ENCODE data around the gene PTPRK. TPM values are rescaled to one million over a fixed set of nuclear protein-coding genes. Genes with fewer than 3 reads are reported as not detected.

Gene PTPRK
- total RNA-seq, 1 donor from 2014 or later, result 43.0 TPM

GRCh38 chr6:128333581-128334223 is 186.7 kb downstream of the PTPRK start:
- ATAC-seq, result peak; percentile 36
- DNase-seq, result no peak
- intact Hi-C loops (cut with micrococcal nuclease), result no loop called here

GRCh38 chr6:128327890-128328289 is 192.5 kb downstream of the PTPRK start:
- DNase-seq, result no peak
- ATAC-seq, result peak; percentile 33
- intact Hi-C loops (cut with micrococcal nuclease), result no loop called here

- DNase-seq, result no peak
- intact Hi-C loops (cut with micrococcal nuclease), result no loop called here
- no peak for ATAC-seq
These were observed 197.4 kb downstream of the PTPRK start for GRCh38 chr6:128323011-128323410.

- intact Hi-C loops (cut with micrococcal nuclease), result no loop called here
- ATAC-seq, result no peak
- DNase-seq, result no peak
These were observed 200.5 kb downstream of the PTPRK start for GRCh38 chr6:128319946-128320345.

GRCh38 chr6:128319157-128319556 is 201.2 kb downstream of the PTPRK start:
- ATAC-seq (no peak), DNase-seq (no peak)
- intact Hi-C loops (cut with micrococcal nuclease), result no loop called here

GRCh38 chr6:128316258-128316929 is 204.0 kb downstream of the PTPRK start:
- DNase-seq, result no peak
- intact Hi-C loops (cut with micrococcal nuclease), result no loop called here
- ATAC-seq, result no peak

- DNase-seq, result no peak
- ATAC-seq, result no peak
- intact Hi-C loops (cut with micrococcal nuclease), result no loop called here
These were observed 206.2 kb downstream of the PTPRK start for GRCh38 chr6:128314190-128314589.

- intact Hi-C loops (cut with micrococcal nuclease), result no loop called here
- DNase-seq (no peak), ATAC-seq (no peak)
These were observed 208.3 kb downstream of the PTPRK start for GRCh38 chr6:128311944-128312570.

- DNase-seq, result no peak
- intact Hi-C loops (cut with micrococcal nuclease), result no loop called here
- ATAC-seq, result no peak
These were observed 209.9 kb downstream of the PTPRK start for GRCh38 chr6:128310451-128310850.

- intact Hi-C loops (cut with micrococcal nuclease), result no loop called here
- no peak for DNase-seq
- no peak for ATAC-seq
These were observed 212.7 kb downstream of the PTPRK start for GRCh38 chr6:128307671-128308070.

- intact Hi-C loops (cut with micrococcal nuclease), result no loop called here
- ATAC-seq, result no peak
These were observed 214.4 kb downstream of the PTPRK start for GRCh38 chr6:128305976-128306375.

GRCh38 chr6:128305228-128305627 is 215.2 kb downstream of the PTPRK start:
- ATAC-seq, result no peak
- no peak for DNase-seq
- intact Hi-C loops (cut with micrococcal nuclease), result no loop called here

More at GRCh38 chr6:128305976-128306375, 214.4 kb downstream of the PTPRK start:
- no peak for DNase-seq

GRCh38 chr6:128303870-128304269 is 216.5 kb downstream of the PTPRK start:
- ATAC-seq, result no peak
- intact Hi-C loops (cut with micrococcal nuclease), result no loop called here
- DNase-seq, result no peak

GRCh38 chr6:128302942-128303341 is 217.5 kb downstream of the PTPRK start:
- intact Hi-C loops (cut with micrococcal nuclease), result no loop called here
- DNase-seq, result no peak
- no peak for ATAC-seq

- intact Hi-C loops (cut with micrococcal nuclease), result no loop called here
- no peak for DNase-seq
- ATAC-seq, result no peak
These were observed 224.7 kb downstream of the PTPRK start for GRCh38 chr6:128295670-128296069.

- intact Hi-C loops (cut with micrococcal nuclease), result no loop called here
- ATAC-seq, result no peak
- no peak for DNase-seq
These were observed 230.2 kb downstream of the PTPRK start for GRCh38 chr6:128290221-128290620.

- ATAC-seq, result peak; percentile 26
- intact Hi-C loops (cut with micrococcal nuclease), result no loop called here
These were observed 236.3 kb downstream of the PTPRK start for GRCh38 chr6:128284128-128284527.

GRCh38 chr6:128282961-128283360 is 237.4 kb downstream of the PTPRK start:
- intact Hi-C loops (cut with micrococcal nuclease), result no loop called here
- peak; percentile 10 for DNase-seq
- ATAC-seq, result peak; percentile 72

More at GRCh38 chr6:128284128-128284527, 236.3 kb downstream of the PTPRK start:
- DNase-seq, result no peak

GRCh38 chr6:128280960-128281359 is 239.4 kb downstream of the PTPRK start:
- intact Hi-C loops (cut with micrococcal nuclease), result no loop called here
- ATAC-seq (no peak), DNase-seq (no peak)

- DNase-seq (no peak), ATAC-seq (no peak)
- intact Hi-C loops (cut with micrococcal nuclease), result no loop called here
These were observed 240.3 kb downstream of the PTPRK start for GRCh38 chr6:128280066-128280465.

GRCh38 chr6:128278836-128279235 is 241.6 kb downstream of the PTPRK start:
- no peak for ATAC-seq
- intact Hi-C loops (cut with micrococcal nuclease), result no loop called here
- no peak for DNase-seq

Measured in left ventricle myocardium superior (tissue), 1 donor.